Femur (tissue), 1 donor: Measurements from ENCODE around the gene HMCN2.
A peak's percentile ranks its signal among the peaks of the same experiment; 100 is the strongest.
"Not testable (repeated sequence)": the region's sequence is repeated elsewhere in the genome, so short reads cannot be mapped to it uniquely, and the experiment has no call there.

Source experiments
- DNase-seq: peaks from one replicate; pipeline ENCODE4 v3.0.0-alpha.2; 2017

HMCN2 gene

GRCh38 chr9:130331573-130331972 is 66.0 kb downstream of the HMCN2 start:
- peak; percentile 90 for DNase-seq

DNA sequence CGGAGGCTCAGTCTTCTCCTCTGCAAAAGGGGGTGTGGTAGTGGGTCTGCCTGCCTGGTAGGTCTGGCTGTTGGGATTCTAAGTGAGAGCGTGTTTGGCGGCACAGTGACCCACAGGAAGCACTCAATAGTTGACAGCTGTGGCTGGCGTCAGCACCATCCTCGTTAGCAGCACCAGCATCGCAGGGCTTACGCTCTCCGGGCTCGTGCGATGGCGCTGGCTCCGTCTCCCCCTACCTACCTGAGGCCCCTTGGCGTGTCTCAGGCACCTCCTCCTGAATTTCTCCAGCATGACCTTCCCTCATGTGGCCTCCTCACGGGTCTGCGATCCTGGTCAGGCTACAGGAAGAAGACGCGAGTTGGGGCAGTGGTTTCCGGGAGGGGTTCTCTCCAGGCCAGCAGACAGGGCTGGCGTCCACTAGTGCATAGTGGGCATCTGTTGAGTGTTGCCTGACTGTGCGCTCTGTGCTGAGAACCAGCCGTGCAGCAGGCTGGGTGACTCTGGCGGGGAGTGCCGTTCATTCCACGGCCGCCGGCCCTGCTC is 66.9 kb downstream of the HMCN2 start:
- DNase-seq = no peak

DNA sequence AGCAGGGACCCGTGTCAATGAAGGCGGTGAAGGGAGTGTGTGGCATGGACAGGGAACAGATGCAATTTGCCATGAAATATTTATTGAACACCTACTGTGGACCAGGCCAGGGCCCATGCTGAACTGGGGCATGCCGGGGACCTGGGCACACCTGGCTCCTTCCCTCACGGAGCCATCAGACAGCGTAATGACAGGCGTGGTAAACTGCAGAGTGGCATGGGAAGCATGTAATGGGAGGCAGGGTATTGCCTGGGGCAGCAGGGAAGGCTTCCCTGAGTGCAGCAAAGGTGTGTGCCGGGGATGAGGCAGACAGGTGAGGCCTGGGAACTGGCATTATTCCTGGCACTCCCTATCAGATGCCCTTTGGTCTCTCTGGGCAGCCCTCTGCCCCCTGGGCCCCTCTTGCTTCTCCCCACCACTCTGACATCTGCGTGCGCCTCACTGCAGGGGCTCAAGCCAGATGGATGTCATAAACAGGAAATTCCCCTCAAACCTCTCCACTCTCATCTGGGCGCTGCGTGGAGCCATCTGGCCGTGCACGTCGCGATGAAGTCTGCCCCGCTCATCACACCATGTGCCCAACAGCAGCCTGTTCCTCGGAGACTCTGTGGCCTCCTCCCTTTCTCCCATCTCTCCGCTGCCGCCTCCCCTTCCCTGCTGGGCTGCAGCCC is 67.6 kb downstream of the HMCN2 start:
- DNase-seq = peak; percentile 71

DNA sequence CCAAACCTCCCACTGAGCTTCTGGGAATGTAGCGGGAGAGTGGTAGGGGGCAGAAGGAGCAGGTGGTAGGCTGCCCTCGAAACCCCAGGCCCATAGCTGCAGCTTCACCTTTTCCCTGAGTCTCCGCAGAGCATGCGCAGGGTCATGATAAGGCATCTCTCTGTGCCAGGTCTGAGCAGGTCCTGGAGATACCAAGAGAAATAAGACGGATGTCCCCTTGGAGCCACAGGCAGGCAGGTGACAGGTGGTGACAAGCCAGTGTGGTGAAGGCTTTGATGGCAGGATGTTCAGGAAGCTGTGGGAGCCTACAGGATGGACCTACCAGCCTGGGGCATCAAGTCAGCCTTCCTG is 68.1 kb downstream of the HMCN2 start:
- DNase-seq = no peak

DNA sequence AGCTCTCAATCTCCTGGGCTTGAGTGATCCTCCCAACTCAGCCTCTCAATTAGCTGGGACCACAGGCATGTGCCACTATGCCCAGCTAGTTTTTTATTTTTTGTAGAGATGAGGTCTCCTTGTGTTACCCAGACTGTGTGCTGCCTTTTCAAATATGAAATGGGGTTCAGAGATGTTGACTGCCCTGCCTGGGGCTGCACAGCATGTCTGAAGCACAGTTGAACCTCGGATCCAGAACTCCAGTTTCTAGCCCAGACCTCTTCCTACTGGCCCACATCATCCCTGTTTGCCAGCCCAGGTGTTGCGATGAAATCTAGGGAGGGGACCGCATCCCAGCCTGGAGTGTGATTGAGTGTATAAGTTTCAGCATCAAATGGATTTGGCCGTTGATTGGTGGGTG is 69.4 kb downstream of the HMCN2 start:
- DNase-seq = no peak

DNA sequence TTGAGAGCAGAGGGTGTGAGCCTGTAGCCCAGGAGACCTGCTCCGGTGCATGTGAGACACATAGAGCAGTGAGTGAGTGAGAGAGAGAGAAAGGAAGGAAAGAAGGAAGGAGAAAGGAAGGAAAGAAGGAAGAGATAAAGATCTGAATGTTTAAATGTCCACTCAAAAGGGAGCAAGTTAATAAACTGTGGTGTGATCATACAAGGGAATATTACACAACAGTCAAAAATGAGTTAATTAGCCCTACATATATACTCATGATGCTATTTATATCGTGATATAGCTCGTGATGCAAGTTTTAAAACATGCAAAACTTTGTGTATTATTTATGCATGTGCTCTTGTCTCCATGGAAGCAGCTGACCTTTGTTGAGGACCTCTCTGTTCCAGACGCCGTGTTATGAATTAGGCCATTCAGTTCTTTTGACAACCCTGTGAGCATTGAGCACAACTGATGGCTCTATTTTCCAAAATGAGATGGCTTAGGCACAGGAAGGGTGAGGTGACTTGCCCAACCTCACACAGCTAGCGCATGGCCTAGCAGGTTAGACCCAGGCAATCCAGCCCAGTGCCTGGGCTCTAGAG is 70.6 kb downstream of the HMCN2 start:
- DNase-seq = no peak

DNA sequence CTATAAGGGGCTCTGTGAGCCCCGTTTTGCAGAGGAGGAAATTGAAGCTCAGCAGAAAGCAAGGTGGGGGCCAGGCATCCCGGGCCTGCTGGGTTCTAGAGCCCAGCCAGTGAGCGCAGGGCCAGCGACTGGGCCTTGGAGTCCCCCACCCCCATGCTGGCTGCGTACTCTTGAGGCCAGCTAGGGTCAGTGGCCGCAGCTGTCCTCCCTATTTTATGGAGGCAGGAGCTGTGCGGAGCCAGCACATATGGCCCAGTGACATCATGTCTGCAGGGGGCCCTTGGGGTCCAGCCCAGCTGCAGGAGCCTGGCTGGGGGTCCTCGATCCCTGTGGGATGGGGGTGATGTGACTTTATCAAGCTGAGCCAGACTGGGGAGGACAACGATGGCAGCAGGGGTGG is 71.3 kb downstream of the HMCN2 start:
- DNase-seq = peak; percentile 77

GRCh38 chr9:130337318-130337717 is 71.8 kb downstream of the HMCN2 start:
- DNase-seq = no peak

DNA sequence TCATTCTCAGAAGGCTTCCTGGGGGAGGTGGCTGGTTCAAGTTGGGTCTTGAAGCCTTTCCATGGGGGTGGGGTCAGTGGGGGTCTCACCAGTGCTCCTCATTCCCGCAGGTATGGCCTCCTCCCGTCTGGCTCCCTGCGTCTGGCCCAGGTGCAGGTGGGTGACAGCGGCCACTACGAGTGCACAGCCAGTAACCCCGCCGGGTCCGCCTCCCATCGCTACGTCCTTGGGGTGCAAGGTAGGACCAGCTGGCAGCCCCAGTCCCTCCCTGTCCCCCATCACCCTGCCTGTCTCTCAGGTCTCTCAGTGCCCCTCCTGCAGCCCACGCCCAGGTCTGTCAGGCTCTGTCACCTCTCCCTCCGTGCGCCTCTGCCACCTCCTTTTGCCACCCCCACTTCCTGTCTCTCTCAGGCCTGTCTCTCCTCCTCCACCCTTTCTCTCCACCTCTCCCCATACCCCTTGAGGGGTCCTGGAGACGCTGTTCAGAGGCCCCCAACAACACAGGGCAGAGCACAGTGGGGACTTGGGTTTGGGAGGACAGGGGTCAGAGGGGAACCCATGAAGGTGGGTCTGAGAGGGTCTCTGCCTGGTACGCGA is 72.3 kb downstream of the HMCN2 start:
- DNase-seq = no peak

- DNase-seq = not testable (repeated sequence)
These were observed 73.3 kb downstream of the HMCN2 start for GRCh38 chr9:130338891-130339290.

- DNase-seq = no peak
These were observed 73.7 kb downstream of the HMCN2 start for GRCh38 chr9:130339306-130339705.

DNA sequence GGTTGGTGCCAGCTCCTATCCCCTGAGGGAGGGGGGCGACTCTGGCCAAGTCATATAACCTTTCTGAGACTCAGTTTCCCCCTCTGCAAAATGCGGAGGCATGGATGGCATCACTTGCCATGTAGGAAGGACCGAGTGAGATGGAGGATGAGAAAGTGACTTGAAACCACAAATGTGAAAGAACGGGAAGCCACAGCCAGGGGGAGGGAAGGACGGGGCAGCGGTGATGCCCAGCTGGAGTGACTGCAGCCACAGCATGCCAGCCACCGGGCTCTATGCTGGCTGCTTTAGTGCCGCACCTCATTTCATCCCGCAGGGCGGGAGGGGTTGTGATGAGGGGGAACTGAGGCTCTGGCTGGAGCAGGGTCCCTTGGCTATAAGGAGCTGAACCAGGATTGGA is 74.5 kb downstream of the HMCN2 start:
- no peak for DNase-seq

DNA sequence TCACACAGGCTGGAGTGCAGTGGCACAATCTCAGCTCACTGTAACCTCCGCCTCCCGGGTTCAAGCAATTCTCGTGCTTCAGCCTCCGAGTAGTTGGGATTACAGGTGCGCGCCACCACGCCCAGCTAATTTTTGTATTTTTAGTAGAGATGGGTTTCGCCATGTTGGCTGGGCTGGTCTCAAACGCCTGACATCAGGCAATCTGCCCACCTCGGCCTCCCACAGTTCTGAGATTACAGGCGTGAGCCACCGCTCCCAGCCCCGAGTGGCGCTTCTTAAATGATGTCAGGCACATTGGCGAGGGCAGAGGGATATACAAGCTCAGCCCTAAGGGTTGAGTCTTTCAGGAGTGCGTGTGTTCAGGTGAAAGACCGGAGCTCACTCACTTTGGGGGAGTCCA is 75.0 kb downstream of the HMCN2 start:
- DNase-seq = not testable (repeated sequence)

- DNase-seq = no peak
These were observed 75.6 kb downstream of the HMCN2 start for GRCh38 chr9:130341128-130341527.

DNA sequence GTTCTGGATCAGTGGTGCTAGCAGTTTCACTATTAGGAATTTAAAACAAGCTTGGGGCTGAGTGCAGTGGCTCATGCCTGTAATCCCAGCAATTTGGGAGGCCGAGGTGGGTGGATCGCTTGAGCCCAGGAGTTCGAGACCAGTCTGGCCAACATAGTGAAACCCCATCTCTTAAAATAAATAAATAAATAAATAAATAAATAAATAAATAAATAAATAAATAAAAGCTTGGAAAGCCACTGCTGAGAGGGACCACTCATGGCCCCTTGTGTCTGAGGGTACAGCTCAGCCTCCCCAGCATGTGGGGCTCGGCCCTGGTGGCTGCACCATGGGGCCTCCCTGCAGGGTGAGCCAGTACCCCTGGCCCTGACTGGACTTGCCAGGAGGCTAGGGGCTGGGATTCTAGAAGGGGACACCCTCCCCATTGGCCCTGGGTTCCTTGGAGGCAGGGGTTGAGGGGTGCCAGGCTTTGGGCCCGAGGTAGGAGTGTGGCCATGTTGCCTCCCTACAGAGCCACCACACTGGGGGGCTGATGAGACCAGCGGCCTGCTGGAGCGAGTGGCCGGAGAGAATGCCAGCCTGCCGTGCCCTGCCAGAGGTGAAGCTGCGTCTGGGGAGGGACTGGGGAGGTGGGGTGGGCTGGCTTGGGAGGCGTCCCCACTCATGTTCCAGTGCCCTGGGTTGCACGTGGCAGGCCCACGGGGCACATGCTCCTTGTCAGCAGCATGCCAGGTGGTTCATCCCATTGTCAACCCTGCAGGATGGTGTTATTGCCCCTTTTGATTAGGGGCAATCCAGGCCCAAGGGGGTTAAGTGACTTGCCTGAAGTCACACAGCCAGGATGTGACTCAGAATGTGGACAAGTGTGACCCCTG is 76.5 kb downstream of the HMCN2 start:
- DNase-seq = no peak

- no peak for DNase-seq
These were observed 77.1 kb downstream of the HMCN2 start for GRCh38 chr9:130342714-130343085.

DNA sequence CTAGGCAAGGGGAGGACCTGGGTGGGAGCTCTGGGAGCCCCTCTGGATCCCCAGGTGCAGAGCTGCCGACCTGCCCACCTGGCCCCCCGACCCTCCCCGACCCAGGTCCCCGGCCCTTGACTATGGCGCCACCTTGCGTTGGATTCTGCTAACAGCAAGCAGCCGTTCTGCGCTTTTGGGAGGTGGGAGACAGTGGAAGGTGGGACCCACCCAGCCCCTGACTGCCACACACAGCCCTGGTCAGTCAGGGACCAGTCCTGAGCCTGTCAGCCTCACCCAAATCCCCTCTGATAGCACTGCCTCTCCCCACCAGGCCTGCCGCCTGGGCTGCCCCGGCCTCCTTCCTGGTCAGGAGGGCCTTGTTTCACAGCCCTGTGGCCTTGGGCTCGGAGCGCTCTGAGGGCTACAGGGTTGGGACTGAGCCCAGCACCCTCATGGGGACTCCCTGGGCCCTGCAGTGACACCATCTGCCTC is 77.9 kb downstream of the HMCN2 start:
- DNase-seq = no peak

DNA sequence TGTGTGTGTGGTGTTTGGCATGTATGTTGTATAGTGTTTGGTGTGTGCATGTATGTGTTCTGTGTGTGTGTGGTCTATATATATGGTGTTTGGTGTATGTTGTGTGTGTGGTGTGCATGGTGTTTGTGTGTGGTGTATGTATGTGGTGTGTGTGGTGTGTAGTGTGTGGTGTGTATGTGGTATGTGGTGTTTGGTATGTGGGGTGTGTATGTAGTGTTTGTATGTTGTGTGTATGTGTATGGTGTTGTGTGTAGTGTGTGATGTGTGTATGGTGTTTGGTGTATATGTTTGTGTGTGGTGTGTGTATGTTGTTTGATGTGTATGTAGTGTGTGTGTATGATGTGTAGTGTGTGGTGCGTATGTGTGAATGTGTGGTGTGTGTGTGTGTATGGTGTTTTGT is 78.8 kb downstream of the HMCN2 start:
- DNase-seq = no peak

- no peak for DNase-seq
These were observed 79.7 kb downstream of the HMCN2 start for GRCh38 chr9:130345009-130345896.

DNA sequence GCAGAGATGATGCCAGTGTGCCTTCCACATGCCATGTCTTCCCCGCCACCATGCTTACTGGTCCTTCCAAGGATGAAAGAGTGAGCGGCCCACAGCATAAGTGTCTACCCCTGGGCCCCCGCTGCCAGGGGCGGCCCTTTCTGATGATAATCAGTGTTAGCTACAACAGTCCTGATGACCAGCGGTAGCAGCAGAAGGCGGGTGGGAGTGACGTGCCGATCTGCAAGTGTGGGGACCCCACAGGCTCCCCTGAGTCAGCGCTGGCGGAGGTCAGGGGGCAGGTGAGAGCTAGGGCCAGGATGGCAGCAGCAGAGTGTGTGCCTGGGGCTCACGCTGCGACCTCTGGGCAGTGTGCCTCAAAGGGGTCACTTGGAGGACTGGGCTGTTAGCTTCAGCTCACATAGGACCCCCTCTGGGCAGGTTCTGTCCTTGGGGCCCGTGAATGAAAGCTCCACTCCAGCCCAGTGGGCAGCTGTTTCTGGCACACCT is 80.4 kb downstream of the HMCN2 start:
- no peak for DNase-seq

GRCh38 chr9:130346431-130346830 is 80.9 kb downstream of the HMCN2 start:
- no peak for DNase-seq

- DNase-seq = no peak
These were observed 81.5 kb downstream of the HMCN2 start for GRCh38 chr9:130347036-130347435.
